H1 (cell line): Measurements from ENCODE around the gene BICDL1. TPM values are rescaled to one million over a fixed set of nuclear protein-coding genes. Genes with fewer than 3 reads are reported as not detected.

Experiments
- CTCF ChIA-PET: fragments of 300-600 bp; sonication (Branson Sonifier 250); formaldehyde crosslinking; loops from one replicate; lab custom pipeline; 2021; ENCODE audit not compliant: partially characterized antibody; lab: Charles Lee
- POLR2A ChIA-PET: fragments of 300-600 bp; sonication (Branson Sonifier 250); formaldehyde crosslinking; loops from one replicate; lab custom pipeline; 2021; ENCODE audit warnings: inconsistent platforms; ENCODE audit not compliant: partially characterized antibody; lab: Charles Lee
- DNase-seq, 2 experiments: peaks; one replicate each; pipeline versions ENCODE4 v3.0.0 to v3.0.0-alpha.2; 2010 to 2022; ENCODE audit warnings: low spot score in 2 of 2, low read depth in 1 of 2, mixed read lengths in 1 of 2
- FAIRE-seq: peaks from 2 replicates; lab custom pipeline; 2011; peaks lifted over from hg19 to GRCh38; lab: Jason Lieb, UNC
- H2AFZ ChIP-seq: 2 replicates; pipeline ENCODE4 v1.8.1; 2012; ENCODE audit warnings: low read length, inconsistent platforms
- H2AK5ac ChIP-seq: 2 replicates; pipeline ENCODE4 v1.6.1; 2013; ENCODE audit warnings: low read depth, low read length
- H2BK120ac ChIP-seq: replicated peaks from 2 replicates; pipeline ENCODE3; 2013; ENCODE audit warnings: low read depth, low read length, inconsistent platforms
- H2BK12ac ChIP-seq: 2 replicates; pipeline ENCODE4 v1.6.1; 2013; ENCODE audit warnings: low read depth, low read length
- H2BK15ac ChIP-seq: 2 replicates; pipeline ENCODE4 v1.6.1; 2013; ENCODE audit warnings: low read length
- H2BK20ac ChIP-seq: 2 replicates; pipeline ENCODE4 v1.6.1; 2013; ENCODE audit warnings: low read length
- H2BK5ac ChIP-seq: 2 replicates; pipeline ENCODE4 v1.6.1; 2013; ENCODE audit warnings: low read depth, low read length
- H3K14ac ChIP-seq: 2 replicates; pipeline ENCODE4 v1.6.1; 2013; ENCODE audit warnings: inconsistent platforms; ENCODE audit not compliant: insufficient read length
- H3K18ac ChIP-seq: 2 replicates; pipeline ENCODE4 v1.6.1; 2013; ENCODE audit warnings: low read length; ENCODE audit errors: extremely low read depth
- H3K23ac ChIP-seq: 2 replicates; pipeline ENCODE4 v1.6.1; 2013; ENCODE audit warnings: inconsistent platforms; ENCODE audit not compliant: insufficient read length
- H3K23me2 ChIP-seq: 2 replicates; pipeline ENCODE4 v1.6.1; 2013; ENCODE audit warnings: low read depth, low read length
- H3K27ac ChIP-seq: 2 replicates; pipeline ENCODE4 v1.6.1; 2011; ENCODE audit warnings: low read depth, low read length, inconsistent platforms
- H3K27me3 ChIP-seq, 4 experiments: replicated peaks in 1 of 4; 1 replicate in 1 of 4; 2 replicates in 3 of 4; pipeline versions ENCODE4 v1.6.1 to v1.8.1; 2011 to 2013; ENCODE audit warnings: low read length in 3 of 4, mild to moderate bottlenecking in 3 of 4, inconsistent platforms in 2 of 4, mixed read lengths in 2 of 4, moderate library complexity in 1 of 4; ENCODE audit not compliant: control insufficient read depth in 3 of 4, insufficient read depth in 3 of 4; ENCODE audit errors: extremely low read depth in 1 of 4
- H3K36me3 ChIP-seq, 4 experiments: 2 replicates each; pipeline versions ENCODE4 v1.6.1 to v1.8.1; 2011 to 2013; ENCODE audit warnings: mild to moderate bottlenecking in 4 of 4, low read length in 3 of 4, moderate library complexity in 2 of 4, control low read depth in 1 of 4, inconsistent platforms in 1 of 4; ENCODE audit not compliant: insufficient read depth in 4 of 4, control insufficient read depth in 2 of 4
- H3K4ac ChIP-seq: replicated peaks from 2 replicates; pipeline ENCODE3; 2013; ENCODE audit warnings: low read length, low read depth, mixed read lengths, inconsistent platforms; ENCODE audit not compliant: insufficient read length
- H3K4me1 ChIP-seq, 4 experiments: replicated peaks in 1 of 4; 1 replicate in 1 of 4; 2 replicates in 3 of 4; pipeline versions ENCODE4 v1.6.1 to v1.8.1; 2011 to 2013; ENCODE audit warnings: low read length in 3 of 4, inconsistent platforms in 2 of 4, mixed read lengths in 1 of 4; ENCODE audit not compliant: insufficient read depth in 4 of 4, control insufficient read depth in 3 of 4
- H3K4me2 ChIP-seq, 2 experiments: 2 replicates each; pipeline versions ENCODE4 v1.6.1 to v1.8.1; 2011 to 2013; ENCODE audit warnings: low read depth in 2 of 2, low read length in 2 of 2, control low read depth in 1 of 2, inconsistent platforms in 1 of 2, mild to moderate bottlenecking in 1 of 2; ENCODE audit not compliant: insufficient read depth in 1 of 2
- H3K4me3 ChIP-seq, 4 experiments: fragments of 200-600, 300-600 bp in 1 of 4; sonication (generic), shearing (Covaris generic), sonication (Bioruptor Twin) in 1 of 4; 2 replicates each; pipeline versions ENCODE4 v1.5.1 to v1.8.1; 2011 to 2016; ENCODE audit warnings: low read length in 4 of 4, low read depth in 3 of 4, control low read depth in 2 of 4, inconsistent platforms in 2 of 4, mild to moderate bottlenecking in 2 of 4, mixed read lengths in 1 of 4, moderate library complexity in 1 of 4; ENCODE audit not compliant: insufficient read depth in 2 of 4; ENCODE audit errors: extremely low read depth in 1 of 4
- H3K56ac ChIP-seq: replicated peaks from 2 replicates; pipeline ENCODE3; 2013; ENCODE audit warnings: low read depth, mild to moderate bottlenecking, mixed read lengths, low read length, inconsistent platforms; ENCODE audit not compliant: insufficient read length
- H3K79me1 ChIP-seq: 2 replicates; pipeline ENCODE4 v1.6.1; 2013; ENCODE audit warnings: low read depth, low read length, control low read depth
- H3K79me2 ChIP-seq, 2 experiments: 2 replicates each; pipeline versions ENCODE4 v1.6.1 to v1.8.1; 2012 to 2013; ENCODE audit warnings: low read length in 2 of 2, mild to moderate bottlenecking in 2 of 2, inconsistent platforms in 1 of 2; ENCODE audit not compliant: insufficient read depth in 2 of 2, control insufficient read depth in 1 of 2
- H3K9ac ChIP-seq, 4 experiments: replicated peaks in 1 of 4; 1 replicate in 1 of 4; 2 replicates in 3 of 4; pipeline versions ENCODE4 v1.6.1 to v1.8.1; 2011 to 2013; ENCODE audit warnings: low read depth in 3 of 4, low read length in 3 of 4, control low read depth in 2 of 4, mild to moderate bottlenecking in 2 of 4, moderate library complexity in 2 of 4, inconsistent platforms in 1 of 4; ENCODE audit errors: extremely low read depth in 1 of 4
- H3K9me3 ChIP-seq, 2 experiments: 2 replicates each; pipeline versions ENCODE4 v1.6.1 to v1.8.1; 2012 to 2013; ENCODE audit warnings: mild to moderate bottlenecking in 2 of 2, moderate library complexity in 2 of 2, control low read depth in 1 of 2, inconsistent platforms in 1 of 2, low read depth in 1 of 2, low read length in 1 of 2, mixed read lengths in 1 of 2; ENCODE audit not compliant: insufficient read depth in 2 of 2
- H4K20me1 ChIP-seq, 2 experiments: replicated peaks in 1 of 2; 2 replicates each; pipeline versions ENCODE3 to v1.8.1; 2011 to 2013; ENCODE audit warnings: inconsistent platforms in 2 of 2, low read length in 2 of 2, mild to moderate bottlenecking in 1 of 2; ENCODE audit not compliant: insufficient read depth in 2 of 2, control insufficient read depth in 1 of 2
- H4K5ac ChIP-seq: 2 replicates; pipeline ENCODE4 v1.6.1; 2013; ENCODE audit warnings: low read length, low read depth, mixed read lengths, inconsistent platforms; ENCODE audit not compliant: insufficient read length
- H4K8ac ChIP-seq: 2 replicates; pipeline ENCODE4 v1.8.0; 2013; ENCODE audit warnings: mild to moderate bottlenecking, moderate library complexity, low read length, inconsistent platforms; ENCODE audit not compliant: insufficient read depth; ENCODE audit errors: extremely low read depth
- H4K91ac ChIP-seq: replicated peaks from 2 replicates; pipeline ENCODE3; 2013; ENCODE audit warnings: low read length, mixed read lengths, inconsistent platforms; ENCODE audit not compliant: insufficient read length
- BACH1 ChIP-seq: IDR thresholded peaks from 2 replicates; pipeline ENCODE4 v1.6.1; 2012; ENCODE audit warnings: low read length, improper control_type of control experiment
- RXRA ChIP-seq: IDR thresholded peaks from 2 replicates; pipeline ENCODE4 v1.6.1; 2011; ENCODE audit warnings: low read depth, mild to moderate bottlenecking, low read length, moderate library complexity; ENCODE audit not compliant: insufficient read depth
- WGBS, 2 experiments: shearing (Covaris generic) in 1 of 2; methylation state at CpG; one replicate each; pipeline versions ENCODE4 v1.1.6 to v1.1.7; 2013 to 2015; ENCODE audit warnings: low lambda C conversion rate in 2 of 2, mixed read lengths in 2 of 2, inconsistent platforms in 1 of 2, low coverage in 1 of 2, missing lambda C conversion rate in 1 of 2; ENCODE audit not compliant: insufficient replicate concordance in 2 of 2, insufficient coverage in 1 of 2, insufficient read length in 1 of 2; ENCODE audit errors: extremely low coverage in 1 of 2, missing lambda C conversion rate in 1 of 2; 5-methylcytosine and 5-hydroxymethylcytosine counted together
- polyA plus RNA-seq, 7 experiments: library from polyadenylated mRNA; depleted of rRNA in 3 of 7; stranded (reverse) in 5 of 7; unstranded in 2 of 7; fragments of >200 nt in 5 of 7; fragments of 200-250 nt in 2 of 7; gene quantifications; 1 replicate in 5 of 7; 2 replicates in 1 of 7; 4 replicates in 1 of 7; pipeline versions ENCODE4 v1.2.1 to v1.2.3, GENCODE V29; 2011 to 2013; ENCODE audit warnings: missing spikeins in 2 of 7, mixed read lengths in 2 of 7
- total RNA-seq: library from RNA; stranded (reverse); fragmentation: NEBNext Ultra II Directional; extraction: Animal tissue kit (Norgen Biotek cat#: 25700); gene quantifications from 2 replicates; pipeline ENCODE4 v1.2.1, GENCODE V29; 2021

Gene BICDL1
- total and polyA plus RNA-seq, 2 of the 8 experiments (the other 6 are each of a cell fraction or from before 2014, with no cell fraction given), result 17.2 to 25.9 TPM

DNA sequence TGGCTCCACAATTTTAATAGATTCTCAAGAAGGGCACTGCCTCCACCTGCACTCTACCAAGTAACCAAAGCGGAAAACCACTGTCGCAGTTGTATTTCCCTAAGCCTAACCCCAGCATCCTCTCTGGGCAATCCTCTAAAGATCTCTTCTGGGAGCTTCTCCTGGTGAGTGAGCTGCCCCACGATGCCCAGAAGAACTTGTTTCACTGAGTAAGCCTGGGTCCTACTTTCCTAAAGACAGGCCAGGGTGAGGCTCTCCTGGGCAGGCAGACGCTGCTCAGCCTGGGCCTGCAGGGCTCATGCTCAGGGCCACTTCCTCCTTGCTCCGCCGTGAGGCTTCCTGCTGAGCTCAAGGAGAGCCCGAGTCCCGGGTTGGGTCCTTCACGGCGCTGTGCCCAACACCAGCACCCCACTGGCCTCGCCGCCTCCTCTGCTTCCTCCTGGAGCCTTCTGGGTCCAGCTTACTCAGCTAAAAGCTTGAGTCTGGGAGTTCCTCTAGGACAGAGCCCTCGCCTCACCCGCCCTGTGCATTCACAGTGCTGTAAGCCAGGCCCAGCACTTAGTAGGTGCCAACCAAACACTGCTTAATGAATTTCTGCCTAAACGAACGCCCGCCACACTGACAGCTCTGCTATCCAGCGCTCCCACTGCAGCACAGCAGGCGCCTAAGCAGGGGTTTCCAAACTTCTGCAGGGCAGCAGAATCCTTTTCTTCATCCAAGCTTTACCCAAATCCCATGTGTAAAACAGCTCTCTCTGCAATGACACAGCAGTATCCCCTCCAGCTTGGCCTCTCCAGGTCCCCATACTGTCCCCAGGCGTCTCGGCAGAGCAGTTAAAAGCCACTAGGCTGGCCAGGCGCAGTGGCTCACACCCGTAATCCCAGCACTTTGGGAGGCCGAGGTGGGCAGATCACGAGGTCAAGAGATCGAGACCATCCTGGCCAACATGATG is 121.8 kb downstream of the BICDL1 start:
- TF ChIP-seq BACH1, result 0 out of 2 replicates have a peak, but pooled peaks have one; percentile 7
- TF ChIP-seq RXRA, result no peak
- Histone ChIP-seq H3K79me1 (peaks cover 18% of the 10 kb centered on the region), H3K4ac (no peak overlapping the region), H3K56ac (no peak overlapping the region), H2BK12ac (peak overlapping the region; percentile 68; the same call in 1 of the 2 replicates), H4K5ac (no peak overlapping the region), H3K4me1 (peaks cover 8 to 17% (median 11%) of the 10 kb centered on the region in 4 experiments), H4K20me1 (peaks cover 6 to 9% of the 10 kb centered on the region in 2 experiments), H3K27me3 (no peaks in the 10 kb centered on the region), H2AFZ (no peak overlapping the region), H3K79me2 (peaks cover 0 to 78% of the 10 kb centered on the region in 2 experiments; a peak in 3 of 4 replicates), H2AK5ac (peak overlapping the region; percentile 32; the same call in 1 of the 2 replicates), H3K18ac (no peak overlapping the region; the same call in 1 of the 2 replicates), H4K91ac (no peak overlapping the region), H3K9ac (no peak overlapping the region; a peak in 1 of 7 replicates), H2BK120ac (no peak overlapping the region), H3K23ac (no peak overlapping the region), H4K8ac (no peak overlapping the region; the same call in 1 of the 2 replicates), H3K4me2 (no peak overlapping the region), H2BK20ac (no peak overlapping the region), H2BK15ac (0 out of 2 replicates have a peak overlapping the region, but pooled peaks have one; percentile 61), H3K23me2 (peaks cover 2% of the 10 kb centered on the region), H3K14ac (no peak overlapping the region), H3K27ac (peak overlapping the region; percentile 30), H3K9me3 (no peaks in the 10 kb centered on the region), H2BK5ac (peak overlapping the region; percentile 78; the same call in 1 of the 2 replicates), H3K36me3 (peaks cover 0 to 4% (median 2%) of the 10 kb centered on the region in 4 experiments; a peak in 2 of 8 replicates), H3K4me3 (no peak overlapping the region)
- WGBS, 2 experiments, result 80% methylated on average over 26 of the region's 26 CpGs; no CpG with 5 or more reads in 1 of the 2 experiments
- CTCF ChIA-PET, result interaction anchor here (0.8 to 1.0 kb wide), 2 partner anchors 27 to 48 kb away, joined by 3 read pairs; no protein-coding TSS in a partner anchor
- no peak for FAIRE-seq
- DNase-seq, result peak in 1 of 2 experiments; percentile 61
- POLR2A ChIA-PET, result interaction anchor here (0.5 to 2.7 kb wide), 13 partner anchors 8 to 182 kb away, joined by 3 to 15 read pairs (median 5); partner anchors contain the start of genes RNU4-1 and RPLP0
